GM12878 (cell line): Measurements from ENCODE around the gene TNK1. TPM values are rescaled to one million over a fixed set of nuclear protein-coding genes. Genes with fewer than 3 reads are reported as not detected.

ENCODE experiments used
- ATAC-seq: fragments of 200-7000 bp; cut with Tn5 transposase; 3 replicates; pipeline ENCODE4 v1.9.1; 2020; ENCODE audit warnings: mild to moderate bottlenecking, moderate library complexity
- BruUV-seq: library from RNA; stranded (reverse); fragments of 400-500 nt; replicated peaks from 2 replicates; lab custom pipeline; 2021; lab: Mats Ljungman, UMichigan
- CTCF ChIA-PET: fragments of 300-600 bp; sonication (Branson Sonifier 250); formaldehyde crosslinking; extraction: SDS; loops from one replicate; lab custom pipeline; 2021; ENCODE audit warnings: inconsistent platforms; lab: Yijun Ruan, JAX
- POLR2A ChIA-PET: fragments of 350-600 bp; formaldehyde crosslinking; extraction: SDS; loops from one replicate; lab custom pipeline; 2021; ENCODE audit warnings: inconsistent platforms; lab: Charles Lee
- RAD21 ChIA-PET: fragments of 300-600 bp; sonication (Branson Sonifier 250); formaldehyde crosslinking; loops from one replicate; lab custom pipeline; 2023; ENCODE audit warnings: antibody characterized with exemption; ENCODE audit not compliant: unreplicated experiment; lab: Charles Lee
- SMC1A ChIA-PET: fragments of 300-600 bp; sonication (Branson Sonifier 250); formaldehyde crosslinking; loops from one replicate; lab custom pipeline; 2023; ENCODE audit not compliant: unreplicated experiment, uncharacterized antibody; lab: Charles Lee
- DNase-seq: peaks from one replicate; pipeline ENCODE4 v3.0.0-alpha.2; 2011; ENCODE audit warnings: low read depth, low spot score
- FAIRE-seq: peaks from 3 replicates; lab custom pipeline; 2011; peaks lifted over from hg19 to GRCh38; lab: Jason Lieb, UNC
- H2AFZ ChIP-seq: 2 replicates; pipeline ENCODE4 v1.6.0; 2011; ENCODE audit warnings: low read depth, low read length, control low read depth; ENCODE audit not compliant: control insufficient read depth
- H3K27ac ChIP-seq: 2 replicates; pipeline ENCODE4 v1.5.1; 2011; ENCODE audit warnings: control low read depth; ENCODE audit not compliant: control insufficient read depth, insufficient read depth
- H3K27me3 ChIP-seq, 2 experiments: replicated peaks in 1 of 2; 2 replicates each; pipeline versions ENCODE4 v1.6.0 to v1.6.1; 2011; ENCODE audit warnings: low read length in 1 of 2; ENCODE audit not compliant: control insufficient read depth in 2 of 2, insufficient read depth in 2 of 2
- H3K36me3 ChIP-seq, 2 experiments: 2 replicates each; pipeline ENCODE4 v1.5.1; 2011; ENCODE audit warnings: low read length in 1 of 2; ENCODE audit not compliant: control insufficient read depth in 2 of 2, insufficient read depth in 2 of 2
- H3K4me1 ChIP-seq: 2 replicates; pipeline ENCODE4 v1.6.1; 2011; ENCODE audit warnings: mild to moderate bottlenecking, low read length, moderate library complexity, mixed read lengths; ENCODE audit not compliant: control insufficient read depth, insufficient read depth
- H3K4me2 ChIP-seq: 2 replicates; pipeline ENCODE4 v1.6.0; 2011; ENCODE audit warnings: control low read depth; ENCODE audit not compliant: control insufficient read depth, insufficient read depth
- H3K4me3 ChIP-seq: fragments of 200-600 bp; sonication (generic); 2 replicates; pipeline ENCODE4 v1.5.1; 2016
- H3K79me2 ChIP-seq: 2 replicates; pipeline ENCODE4 v1.6.0; 2011; ENCODE audit warnings: low read length; ENCODE audit not compliant: control insufficient read depth, insufficient read depth
- H3K9ac ChIP-seq: 2 replicates; pipeline ENCODE4 v1.8.0; 2011; ENCODE audit warnings: low read length, control low read depth, mixed read lengths; ENCODE audit not compliant: control insufficient read depth, insufficient read depth
- H3K9me3 ChIP-seq: replicated peaks from 3 replicates; pipeline ENCODE4 v1.5.1; 2011; ENCODE audit warnings: mild to moderate bottlenecking, low read length; ENCODE audit not compliant: control insufficient read depth, insufficient read depth
- H4K20me1 ChIP-seq: 2 replicates; pipeline ENCODE4 v1.6.0; 2011; ENCODE audit not compliant: control insufficient read depth, insufficient read depth
- ATF7 ChIP-seq: fragments of 450-650 bp; IDR thresholded peaks from 2 replicates; pipeline ENCODE4 v1.6.1; 2016; ENCODE audit warnings: low read depth, mild to moderate bottlenecking
- BACH1 ChIP-seq: fragments of 450-650 bp; IDR thresholded peaks from 2 replicates; pipeline ENCODE4 v1.6.1; 2017; ENCODE audit warnings: mild to moderate bottlenecking, borderline replicate concordance
- BCL11A ChIP-seq: IDR thresholded peaks from 2 replicates; pipeline ENCODE4 v1.6.1; 2011; ENCODE audit warnings: low read depth, low read length
- BRCA1 ChIP-seq: IDR thresholded peaks from 2 replicates; pipeline ENCODE4 v1.6.1; 2011; ENCODE audit warnings: low read depth, low read length, improper control_type of control experiment
- CREB1 ChIP-seq: IDR thresholded peaks from 2 replicates; pipeline ENCODE4 v1.6.1; 2012; ENCODE audit warnings: low read depth, mild to moderate bottlenecking, inconsistent platforms
- FOXK2 ChIP-seq: fragments of 450-650 bp; IDR thresholded peaks from 2 replicates; pipeline ENCODE4 v1.6.1; 2017; ENCODE audit warnings: mild to moderate bottlenecking, moderate library complexity
- GATAD2B ChIP-seq: fragments of 450-650 bp; conservative IDR thresholded peaks from 2 replicates; pipeline ENCODE4 v1.6.1; 2017; ENCODE audit warnings: low read depth, mild to moderate bottlenecking, moderate library complexity
- JUNB ChIP-seq: IDR thresholded peaks from 2 replicates; pipeline ENCODE4 v1.6.1; 2016; ENCODE audit warnings: antibody characterized with exemption, mild to moderate bottlenecking
- NR2C2 ChIP-seq: IDR thresholded peaks from 2 replicates; pipeline ENCODE4 v1.6.1; 2011; ENCODE audit warnings: borderline replicate concordance, low read depth; ENCODE audit not compliant: control insufficient read depth, insufficient read length
- POU2F2 ChIP-seq: IDR thresholded peaks from 3 replicates; pipeline ENCODE4 v1.6.1; 2011; ENCODE audit warnings: low read depth, mild to moderate bottlenecking, low read length, borderline replicate concordance
- SIN3A ChIP-seq: IDR thresholded peaks from 2 replicates; pipeline ENCODE4 v1.6.1; 2012; ENCODE audit warnings: low read depth, low read length, improper control_type of control experiment
- STAT1 ChIP-seq: fragments of 450-650 bp; conservative IDR thresholded peaks from 2 replicates; pipeline ENCODE4 v1.6.1; 2014; ENCODE audit warnings: antibody characterized with exemption, mild to moderate bottlenecking
- TCF12 ChIP-seq: IDR thresholded peaks from 2 replicates; pipeline ENCODE4 v1.6.1; 2011; ENCODE audit warnings: low read depth, mild to moderate bottlenecking, low read length
- TCF3 ChIP-seq: IDR thresholded peaks from 2 replicates; pipeline ENCODE4 v1.6.1; 2012; ENCODE audit warnings: low read depth, mild to moderate bottlenecking, low read length, borderline replicate concordance; ENCODE audit not compliant: insufficient read depth
- WRNIP1 ChIP-seq: IDR thresholded peaks from 2 replicates; pipeline ENCODE4 v1.6.1; 2011; ENCODE audit warnings: low read depth, low read length, improper control_type of control experiment, borderline replicate concordance
- YY1 ChIP-seq: IDR thresholded peaks from 2 replicates; pipeline ENCODE4 v1.6.1; 2011; ENCODE audit warnings: low read depth, mild to moderate bottlenecking, low read length
- ZNF217 ChIP-seq: fragments of 450-650 bp; IDR thresholded peaks from 2 replicates; pipeline ENCODE4 v1.6.1; 2017; ENCODE audit warnings: antibody characterized with exemption, mild to moderate bottlenecking
- ZSCAN29 ChIP-seq: fragments of 450-650 bp; IDR thresholded peaks from 2 replicates; pipeline ENCODE4 v1.6.1; 2017; ENCODE audit warnings: mild to moderate bottlenecking, moderate library complexity
- WGBS: methylation state at CpG from one replicate; pipeline ENCODE4 v1.1.6; 2016; ENCODE audit warnings: low lambda C conversion rate; ENCODE audit not compliant: insufficient replicate concordance, insufficient coverage; ENCODE audit errors: missing lambda C conversion rate; 5-methylcytosine and 5-hydroxymethylcytosine counted together
- in situ Hi-C: fragments of 300-500 bp; cut with MboI; formaldehyde crosslinking; loops from 9 replicates; pipeline ENCODE4 v1.14.3; 2018; ENCODE audit warnings: mixed read lengths
- intact Hi-C: fragments of 100-400 bp; cut with micrococcal nuclease; formaldehyde crosslinking; loops from one replicate; pipeline ENCODE4 v1.14.2; 2022; ENCODE audit not compliant: unreplicated experiment
- polyA plus RNA-seq, 11 experiments: library from polyadenylated mRNA; depleted of rRNA in 4 of 11; unstranded in 6 of 11; stranded (reverse) in 5 of 11; fragments of >200 nt; fragmentation: Nextera tagmentation in 4 of 11; fragmentation: Illumina TruSeq in 1 of 11; extraction: Ambion mirVana in 4 of 11; extraction: Trizol in 1 of 11; gene quantifications; 1 replicate in 1 of 11; 2 replicates in 10 of 11; pipeline versions ENCODE4 v1.2.1 to v1.2.3, GENCODE V29; 2011 to 2016; ENCODE audit warnings: inconsistent platforms in 2 of 11, missing spikeins in 2 of 11, low read depth in 1 of 11
- total RNA-seq, 4 experiments: library from RNA; depleted of rRNA in 3 of 4; stranded (reverse); fragments of >200 nt in 3 of 4; fragmentation: Illumina TruSeq in 1 of 4; extraction: Trizol in 1 of 4; gene quantifications; 2 replicates each; pipeline versions ENCODE4 v1.2.1 to v1.2.3, GENCODE V29; 2013 to 2021
- TF ChIP-seq, protein P1 (sequence below): IDR thresholded peaks from 2 replicates; pipeline ENCODE4 v1.6.1; 2011; ENCODE audit warnings: mild to moderate bottlenecking, low read depth, low read length, moderate library complexity; ENCODE audit not compliant: insufficient replicate concordance

TNK1 gene
- total and polyA plus RNA-seq, 10 of the 15 experiments (the other 5 are each of a cell fraction or from before 2014, with no cell fraction given), result 0.06 to 2.5 (median 0.70) TPM

DNA sequence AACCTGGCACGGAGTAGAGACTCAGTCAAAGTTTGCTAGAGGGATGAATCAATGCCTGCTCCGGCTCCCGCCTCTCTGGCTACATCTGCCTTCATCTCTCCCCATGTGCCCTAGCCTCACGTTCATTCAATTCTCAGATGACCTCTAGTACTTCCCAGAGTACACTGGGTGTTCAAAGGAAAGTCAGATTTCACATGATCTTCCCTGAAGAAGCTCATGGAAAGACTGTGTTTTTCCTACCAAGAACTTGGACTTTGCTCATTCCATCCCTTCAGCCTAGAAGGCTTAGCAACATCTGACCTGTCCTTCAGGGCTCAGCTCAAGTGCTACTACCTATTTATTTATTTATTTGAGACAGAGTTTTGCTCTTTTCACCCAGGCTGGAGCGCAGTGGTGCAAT is 11.1 kb upstream of the TNK1 start:
- ATAC-seq (no peak), DNase-seq (no peak)
- no peaks in the 10 kb centered on the region for H3K4me1 ChIP-seq
- TF ChIP-seq CREB1 (no peak), BCL11A (no peak), ZSCAN29 (no peak), FOXK2 (no peak)
- TF ChIP-seq, all 136 proteins: peak for 0
- Histone ChIP-seq H3K27ac (no peak overlapping the region), H3K9me3 (no peaks in the 10 kb centered on the region), H2AFZ (no peak overlapping the region), H3K27me3 (no peaks in the 10 kb centered on the region), H3K4me3 (no peak overlapping the region), H3K4me2 (no peak overlapping the region), H3K79me2 (no peaks in the 10 kb centered on the region), H4K20me1 (no peaks in the 10 kb centered on the region), H3K36me3 (no peaks in the 10 kb centered on the region), H3K9ac (no peak overlapping the region)
- no TSS peak for BruUV-seq
- FAIRE-seq, result no peak
- 37% methylated on average over 5 of the region's 5 CpGs for WGBS
- CTCF ChIA-PET, result interaction anchor here (1.5 kb wide), 1 partner anchor 14 kb away, joined by 4 read pairs; the partner anchor contains the start of gene TMEM95
- intact Hi-C loops, result no loop called here
- SMC1A ChIA-PET, result no interaction called here
- in situ Hi-C loops, result no loop called here
- RAD21 ChIA-PET, result no interaction called here
- POLR2A ChIA-PET, result no interaction called here

DNA sequence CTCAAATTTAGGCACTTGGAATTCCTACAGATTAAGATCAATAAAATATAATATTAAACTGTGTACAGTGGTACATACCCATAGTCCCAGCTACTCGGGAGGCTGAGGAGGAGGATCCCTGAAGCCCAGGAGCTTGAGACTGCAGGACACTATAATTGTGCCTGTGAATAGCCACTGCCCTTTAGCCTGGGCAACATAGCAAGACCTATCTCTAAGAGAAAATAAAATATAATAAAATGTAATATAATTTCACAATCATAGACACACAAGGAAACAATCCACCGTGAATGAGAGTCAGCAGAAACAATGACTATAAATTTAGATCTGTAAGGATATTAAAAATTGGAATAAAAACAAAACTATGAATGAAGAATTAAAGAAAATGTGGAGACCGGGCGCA is 10.0 kb upstream of the TNK1 start:
- intact Hi-C loops (no loop called here), in situ Hi-C loops (no loop called here)
- no peak overlapping the region for H3K4me3 ChIP-seq
- H3K4me2 ChIP-seq, result no peak overlapping the region
- ATAC-seq (no peak), FAIRE-seq (no peak), DNase-seq (no peak)
- no peak overlapping the region for H3K9ac ChIP-seq
- no peaks in the 10 kb centered on the region for H3K79me2 ChIP-seq
- no peaks in the 10 kb centered on the region for H3K4me1 ChIP-seq
- no peaks in the 10 kb centered on the region for H3K9me3 ChIP-seq
- H3K36me3 ChIP-seq, result no peaks in the 10 kb centered on the region
- BruUV-seq, result no TSS peak
- SMC1A ChIA-PET, result no interaction called here
- RAD21 ChIA-PET, result interaction anchor here (0.6 kb wide), 1 partner anchor 224 kb away, joined by 3 read pairs; no protein-coding TSS in a partner anchor
- 47% methylated on average over 4 of the region's 4 CpGs for WGBS
- POLR2A ChIA-PET, result interaction anchor here (0.6 kb wide), 1 partner anchor 16 kb away, joined by 4 read pairs; no protein-coding TSS in a partner anchor
- CTCF ChIA-PET, result interaction anchor here (0.6 to 1.9 kb wide), 6 partner anchors 15 to 287 kb away, joined by 3 to 6 read pairs (median 4); partner anchors contain the start of genes TMEM102 and TMEM95
- H3K27ac ChIP-seq, result no peak overlapping the region
- H4K20me1 ChIP-seq, result no peaks in the 10 kb centered on the region
- no peak overlapping the region for H2AFZ ChIP-seq
- H3K27me3 ChIP-seq, result no peaks in the 10 kb centered on the region
- TF ChIP-seq ZNF217 (no peak), TCF12 (no peak), POU2F2 (no peak), WRNIP1 (no peak), BRCA1 (no peak), STAT1 (no peak), JUNB (no peak), BACH1 (no peak), NR2C2 (no peak), YY1 (no peak), SIN3A (no peak), ATF7 (no peak), TCF3 (no peak), GATAD2B (no peak)
- TF ChIP-seq, protein P1, sequence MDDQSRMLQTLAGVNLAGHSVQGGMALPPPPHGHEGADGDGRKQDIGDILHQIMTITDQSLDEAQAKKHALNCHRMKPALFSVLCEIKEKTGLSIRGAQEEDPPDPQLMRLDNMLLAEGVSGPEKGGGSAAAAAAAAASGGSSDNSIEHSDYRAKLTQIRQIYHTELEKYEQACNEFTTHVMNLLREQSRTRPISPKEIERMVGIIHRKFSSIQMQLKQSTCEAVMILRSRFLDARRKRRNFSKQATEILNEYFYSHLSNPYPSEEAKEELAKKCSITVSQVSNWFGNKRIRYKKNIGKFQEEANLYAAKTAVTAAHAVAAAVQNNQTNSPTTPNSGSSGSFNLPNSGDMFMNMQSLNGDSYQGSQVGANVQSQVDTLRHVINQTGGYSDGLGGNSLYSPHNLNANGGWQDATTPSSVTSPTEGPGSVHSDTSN, result no peak
